NCI-H460 (cell line): ENCODE measurements around the gene PAXX. TPM values are rescaled to one million over a fixed set of nuclear protein-coding genes. Genes with fewer than 3 reads are reported as not detected.

Source experiments
- DNase-seq: peaks from one replicate; pipeline ENCODE4 v3.0.0-alpha.2; 2016; ENCODE audit warnings: low read depth; ENCODE audit errors: extremely low read depth
- polyA plus RNA-seq: library from polyadenylated mRNA; depleted of rRNA; stranded (reverse); fragments of >200 nt; gene quantifications from 2 replicates; pipeline ENCODE4 v1.2.3, GENCODE V29; 2014; cell fraction: nucleus; rRNA removed
- total RNA-seq: library from RNA; depleted of rRNA; stranded (reverse); fragments of >200 nt; shearing (Covaris generic); gene quantifications from 2 replicates; pipeline ENCODE4 v1.2.3, GENCODE V29; 2014; rRNA removed

Gene PAXX
- total RNA-seq: 35.4 and 39.4 TPM in 2 replicates
- 472 and 626 TPM in 2 replicates for polyA plus RNA-seq

GRCh38 chr9:136991993-136992818 lies at the start of gene PAXX:
Gene PAXX (plus strand): TSS chr9:136992422. CDS start chr9:136992444, 22 bp downstream.
- DNase-seq: peak; percentile 91

- DNase-seq: no peak
Observed at GRCh38 chr9:136942881-136943230, 49.4 kb upstream of the PAXX start.

GRCh38 chr9:136943291-136944211 lies 48.7 kb upstream of the PAXX start:
- no peak for DNase-seq

GRCh38 chr9:136944212-136944518 lies 48.1 kb upstream of the PAXX start:
- peak; percentile 27 for DNase-seq

GRCh38 chr9:136944519-136945332 lies 47.5 kb upstream of the PAXX start, which contains the start of the genes C8G and FBXW5:
Gene C8G (plus strand): TSS chr9:136945243. CDS start chr9:136945321, 78 bp downstream.
Gene FBXW5 (minus strand): TSS chr9:136944738. CDS start chr9:136944083, 655 bp downstream.
- peak; percentile 94 for DNase-seq

GRCh38 chr9:136945333-136946227 lies 46.6 kb upstream of the PAXX start:
- DNase-seq: no peak

- no peak for DNase-seq
Observed at GRCh38 chr9:136946228-136947027, 45.8 kb upstream of the PAXX start.

GRCh38 chr9:136947028-136947891 lies 45.0 kb upstream of the PAXX start:
- DNase-seq: no peak

- peak; percentile 53 for DNase-seq
Observed at GRCh38 chr9:136947955-136948510, 44.2 kb upstream of the PAXX start.

- no peak for DNase-seq
Observed at GRCh38 chr9:136949239-136949816, 42.9 kb upstream of the PAXX start.

GRCh38 chr9:136949817-136950655 lies 42.2 kb upstream of the PAXX start:
- peak; percentile 90 for DNase-seq

GRCh38 chr9:136950656-136951276 lies 41.5 kb upstream of the PAXX start:
- DNase-seq: no peak

GRCh38 chr9:136951541-136952320 lies 40.5 kb upstream of the PAXX start, which contains the start of gene LCN12:
Gene LCN12 (plus strand): TSS chr9:136952273. CDS start chr9:136952328, 55 bp downstream.
- DNase-seq: no peak

GRCh38 chr9:136952321-136952850 lies 39.8 kb upstream of the PAXX start:
- no peak for DNase-seq
